Measurements from ENCODE around the gene TCFL5.

Gene TCFL5

GRCh38 chr20:62820962-62821725 is 40.5 kb downstream of the TCFL5 start:
- DNase-seq: no peak

GRCh38 chr20:62820208-62820961 is 41.2 kb downstream of the TCFL5 start:
- no peak for DNase-seq

- no peak for DNase-seq
Observed at GRCh38 chr20:62819494-62820174, 42.0 kb downstream of the TCFL5 start.

- DNase-seq: no peak
Observed at GRCh38 chr20:62818592-62819493, 42.8 kb downstream of the TCFL5 start.

GRCh38 chr20:62817975-62818591 is 43.5 kb downstream of the TCFL5 start:
- no peak for DNase-seq

GRCh38 chr20:62816884-62817873 is 44.4 kb downstream of the TCFL5 start, which contains the start of gene COL9A3:
TSS of gene COL9A3 (plus strand) at chr20:62817050. CDS start at chr20:62817065, 15 bp downstream.
- no peak for DNase-seq

- no peak for DNase-seq
Observed at GRCh38 chr20:62816031-62816883, 45.4 kb downstream of the TCFL5 start.

- DNase-seq: no peak
Observed at GRCh38 chr20:62815066-62815991, 46.3 kb downstream of the TCFL5 start.

GRCh38 chr20:62814709-62815065 is 46.9 kb downstream of the TCFL5 start:
- no peak for DNase-seq

- no peak for DNase-seq
Observed at GRCh38 chr20:62814060-62814708, 47.4 kb downstream of the TCFL5 start.

- DNase-seq: no peak
Observed at GRCh38 chr20:62813588-62813987, 48.0 kb downstream of the TCFL5 start.

- DNase-seq: no peak
Observed at GRCh38 chr20:62812907-62813200, 48.8 kb downstream of the TCFL5 start.

GRCh38 chr20:62812181-62812906 is 49.3 kb downstream of the TCFL5 start:
- no peak for DNase-seq

- DNase-seq: no peak
Observed at GRCh38 chr20:62811720-62812119, 49.9 kb downstream of the TCFL5 start.

GRCh38 chr20:62811320-62811719 is 50.3 kb downstream of the TCFL5 start:
- DNase-seq: no peak

GRCh38 chr20:62809530-62810428 is 51.8 kb downstream of the TCFL5 start:
- DNase-seq: no peak

All from cortex of kidney (tissue), 1 donor.